B cell (primary cell): Measurements from ENCODE around the gene DDX24. TPM values are rescaled to one million over a fixed set of nuclear protein-coding genes. Genes with fewer than 3 reads are reported as not detected.

Source experiments
- ATAC-seq: fragments of 200-7000 bp; cut with Tn5 transposase; one replicate; pipeline ENCODE4 v1.10.0; 2021; ENCODE audit warnings: low read depth, mild to moderate bottlenecking, moderate number of reproducible peaks, moderate library complexity
- CTCF ChIA-PET: fragments of 350-600 bp; sonication (Branson Sonifier 250); formaldehyde crosslinking; loops from one replicate; lab custom pipeline; 2021; ENCODE audit warnings: antibody characterized with exemption, inconsistent platforms; lab: Charles Lee
- POLR2A ChIA-PET: fragments of 350-600 bp; sonication (Branson Sonifier 250); formaldehyde crosslinking; loops from one replicate; lab custom pipeline; 2021; ENCODE audit warnings: antibody characterized with exemption; lab: Charles Lee
- DNase-seq: peaks from one replicate; pipeline ENCODE4 v3.0.0; 2013
- H2AFZ ChIP-seq: 2 replicates; pipeline ENCODE4 v1.6.1; 2012; ENCODE audit warnings: mild to moderate bottlenecking, low read depth, low read length; ENCODE audit not compliant: insufficient read depth, poor library complexity, severe bottlenecking
- H3K27ac ChIP-seq, 2 donors: 1 replicate in 1 of 2; 2 replicates in 1 of 2; pipeline ENCODE4 v1.5.1; 2012 to 2013; ENCODE audit warnings: low read length in 2 of 2, mild to moderate bottlenecking in 2 of 2, moderate library complexity in 1 of 2
- H3K27me3 ChIP-seq, 4 experiments: fragments of 200-600 bp in 1 of 4; sonication (generic) in 1 of 4; replicated peaks in 1 of 4; 1 replicate in 2 of 4; 2 replicates in 2 of 4; pipeline versions ENCODE4 v1.6.1 to v1.7.0; 2013 to 2016; ENCODE audit warnings: low read length in 3 of 4, mild to moderate bottlenecking in 2 of 4, mixed read lengths in 1 of 4, moderate library complexity in 1 of 4; ENCODE audit not compliant: insufficient read depth in 4 of 4, control insufficient read depth in 3 of 4; ENCODE audit errors: control extremely low read depth in 1 of 4
- H3K36me3 ChIP-seq, 2 experiments: replicated peaks in 1 of 2; 1 replicate in 1 of 2; 2 replicates in 1 of 2; pipeline versions ENCODE4 v1.6.1 to v1.7.1; 2013; ENCODE audit warnings: low read length in 1 of 2; ENCODE audit not compliant: insufficient read depth in 2 of 2, control insufficient read depth in 1 of 2; ENCODE audit errors: control extremely low read depth in 1 of 2, extremely low read depth in 1 of 2
- H3K4me1 ChIP-seq, 2 donors: fragments of 200-600 bp in 1 of 2; sonication (generic) in 1 of 2; 1 replicate in 1 of 2; 2 replicates in 1 of 2; pipeline versions ENCODE4 v1.5.1 to v1.6.1; 2013 to 2017; ENCODE audit warnings: low read length in 2 of 2; ENCODE audit not compliant: control insufficient read depth in 2 of 2, insufficient read depth in 2 of 2
- H3K4me2 ChIP-seq: replicated peaks from 2 replicates; pipeline ENCODE3; 2012; ENCODE audit warnings: mild to moderate bottlenecking, low read depth, low read length; ENCODE audit not compliant: poor library complexity, severe bottlenecking
- H3K4me3 ChIP-seq, 5 experiments: fragments of 200-600 bp in 1 of 5; sonication (generic) in 1 of 5; 1 replicate in 3 of 5; 2 replicates in 2 of 5; pipeline versions ENCODE4 v1.5.1 to v1.7.0; 2011 to 2016; ENCODE audit warnings: low read length in 4 of 5, mild to moderate bottlenecking in 4 of 5, low read depth in 2 of 5, control low read depth in 1 of 5, moderate library complexity in 1 of 5; ENCODE audit not compliant: insufficient read depth in 1 of 5; ENCODE audit errors: control extremely low read depth in 1 of 5, extremely low read depth in 1 of 5
- H3K79me2 ChIP-seq: fragments of 200-600 bp; sonication (generic); one replicate; pipeline ENCODE4 v1.6.0; 2016; ENCODE audit warnings: low read length; ENCODE audit not compliant: control insufficient read depth, insufficient read depth
- H3K9ac ChIP-seq: fragments of 200-600 bp; sonication (generic); 2 replicates; pipeline ENCODE4 v1.6.1; 2017; ENCODE audit warnings: mild to moderate bottlenecking, low read length, moderate library complexity
- H3K9me3 ChIP-seq, 3 donors: one replicate each; pipeline versions ENCODE4 v1.6.1 to v1.7.1; 2013; ENCODE audit warnings: low read length in 2 of 3; ENCODE audit not compliant: control insufficient read depth in 2 of 3, insufficient read depth in 1 of 3; ENCODE audit errors: control extremely low read depth in 1 of 3
- H4K20me1 ChIP-seq: 2 replicates; pipeline ENCODE4 v1.6.0; 2012; ENCODE audit warnings: mild to moderate bottlenecking, low read length; ENCODE audit not compliant: insufficient read depth, control insufficient read depth, poor library complexity, severe bottlenecking
- H3K27ac Mint-ChIP-seq: one replicate; pipeline ENCODE4 v1.8.0; 2021; ENCODE audit warnings: mixed read lengths
- H3K27me3 Mint-ChIP-seq: one replicate; pipeline ENCODE4 v1.8.0; 2021; ENCODE audit warnings: mixed read lengths
- H3K4me1 Mint-ChIP-seq: one replicate; pipeline ENCODE4 v1.8.0; 2021; ENCODE audit warnings: mixed read lengths
- H3K4me3 Mint-ChIP-seq: one replicate; pipeline ENCODE4 v1.8.0; 2021; ENCODE audit warnings: mixed read lengths
- H3K9me3 Mint-ChIP-seq: one replicate; pipeline ENCODE4 v1.8.0; 2022; ENCODE audit warnings: mixed read lengths; ENCODE audit not compliant: insufficient read depth
- EZH2 ChIP-seq: IDR thresholded peaks from 2 replicates; pipeline ENCODE4 v1.6.1; 2012; ENCODE audit warnings: borderline replicate concordance, low read depth, mild to moderate bottlenecking, moderate library complexity, low read length; ENCODE audit not compliant: insufficient read depth, poor library complexity, severe bottlenecking
- WGBS: methylation state at CpG from one replicate; pipeline ENCODE4 v1.1.5; 2013; ENCODE audit warnings: missing lambda C conversion rate; ENCODE audit not compliant: insufficient coverage; 5-methylcytosine and 5-hydroxymethylcytosine counted together
- intact Hi-C: fragments of 100-400 bp; cut with micrococcal nuclease; formaldehyde crosslinking; loops from one replicate; pipeline ENCODE4 v1.10.0; 2022
- polyA plus RNA-seq: library from polyadenylated mRNA; depleted of rRNA; stranded (reverse); fragments of >200 nt; gene quantifications from 2 replicates; pipeline ENCODE4 v1.2.3, GENCODE V29; 2012
- total RNA-seq, 2 donors: library from RNA; stranded (reverse); fragments of 120-200 nt in 1 of 2; gene quantifications; 1 replicate in 1 of 2; 2 replicates in 1 of 2; pipeline versions ENCODE4 v1.2.3 to v1.2.4, GENCODE V29; 2013 to 2022
- TF ChIP-seq, protein P1 (sequence below): fragments of 200-600 bp; IDR thresholded peaks from one replicate; pipeline ENCODE4 v1.8.0; 2022; ENCODE audit warnings: antibody characterized with exemption, mild to moderate bottlenecking

DDX24 gene
- total and polyA plus RNA-seq, 2 donors (not counting 1 experiment from before 2014, with no cell fraction given): 145 to 211 TPM

DNA sequence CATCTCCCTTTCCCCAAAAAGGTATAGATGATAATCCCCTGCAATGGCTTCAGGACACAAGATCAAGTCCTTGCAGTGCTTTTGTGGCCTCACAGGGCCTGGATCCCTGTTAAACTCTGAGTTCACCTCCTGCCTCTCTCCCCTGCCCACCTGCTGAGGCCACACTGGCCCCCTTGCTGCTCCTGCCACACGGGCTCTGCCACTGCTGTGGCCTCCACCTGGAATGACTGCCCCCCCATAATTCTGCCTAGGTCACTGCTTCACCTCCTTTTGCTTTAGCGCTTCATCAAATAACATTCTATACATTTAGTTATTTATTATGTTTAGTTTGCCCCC is 28.9 kb upstream of the DDX24 start:
- intact Hi-C loops: no loop called here
- no peaks in the 10 kb centered on the region for H3K9me3 ChIP-seq
- 88% methylated on average over 1 of the region's 2 CpGs for WGBS
- DNase-seq (no peak), ATAC-seq (no peak)
- no peaks in the 10 kb centered on the region for H4K20me1 ChIP-seq
- no peak overlapping the region for H2AFZ ChIP-seq
- POLR2A ChIA-PET: no interaction called here
- no peak overlapping the region for H3K27ac ChIP-seq
- Mint-ChIP-seq H3K27me3 (peaks cover 9% of the 10 kb centered on the region), H3K4me3 (no peak overlapping the region), H3K9me3 (no peaks in the 10 kb centered on the region), H3K27ac (no peak overlapping the region), H3K4me1 (no peaks in the 10 kb centered on the region)
- no peaks in the 10 kb centered on the region for H3K27me3 ChIP-seq
- CTCF ChIA-PET: no interaction called here
- TF ChIP-seq, protein P1, sequence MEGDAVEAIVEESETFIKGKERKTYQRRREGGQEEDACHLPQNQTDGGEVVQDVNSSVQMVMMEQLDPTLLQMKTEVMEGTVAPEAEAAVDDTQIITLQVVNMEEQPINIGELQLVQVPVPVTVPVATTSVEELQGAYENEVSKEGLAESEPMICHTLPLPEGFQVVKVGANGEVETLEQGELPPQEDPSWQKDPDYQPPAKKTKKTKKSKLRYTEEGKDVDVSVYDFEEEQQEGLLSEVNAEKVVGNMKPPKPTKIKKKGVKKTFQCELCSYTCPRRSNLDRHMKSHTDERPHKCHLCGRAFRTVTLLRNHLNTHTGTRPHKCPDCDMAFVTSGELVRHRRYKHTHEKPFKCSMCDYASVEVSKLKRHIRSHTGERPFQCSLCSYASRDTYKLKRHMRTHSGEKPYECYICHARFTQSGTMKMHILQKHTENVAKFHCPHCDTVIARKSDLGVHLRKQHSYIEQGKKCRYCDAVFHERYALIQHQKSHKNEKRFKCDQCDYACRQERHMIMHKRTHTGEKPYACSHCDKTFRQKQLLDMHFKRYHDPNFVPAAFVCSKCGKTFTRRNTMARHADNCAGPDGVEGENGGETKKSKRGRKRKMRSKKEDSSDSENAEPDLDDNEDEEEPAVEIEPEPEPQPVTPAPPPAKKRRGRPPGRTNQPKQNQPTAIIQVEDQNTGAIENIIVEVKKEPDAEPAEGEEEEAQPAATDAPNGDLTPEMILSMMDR: no peak
- TF ChIP-seq EZH2: no peak
- H3K4me1 ChIP-seq: no peaks in the 10 kb centered on the region
- no peaks in the 10 kb centered on the region for H3K79me2 ChIP-seq
- H3K4me2 ChIP-seq: no peak overlapping the region
- no peak overlapping the region for H3K4me3 ChIP-seq
- H3K36me3 ChIP-seq: no peaks in the 10 kb centered on the region
- H3K9ac ChIP-seq: no peak overlapping the region

- H3K9me3 ChIP-seq: no peaks in the 10 kb centered on the region
- Mint-ChIP-seq H3K27me3 (no peaks in the 10 kb centered on the region), H3K4me1 (no peaks in the 10 kb centered on the region), H3K4me3 (no peak overlapping the region), H3K9me3 (no peaks in the 10 kb centered on the region), H3K27ac (no peak overlapping the region)
- no peaks in the 10 kb centered on the region for H3K27me3 ChIP-seq
- H3K27ac ChIP-seq: no peak overlapping the region
- ChIA-PET POLR2A (no interaction called here), CTCF (interaction anchor here (1.3 kb wide), 1 partner anchor 32 kb away, joined by 4 read pairs; no protein-coding TSS in a partner anchor)
- no peaks in the 10 kb centered on the region for H3K4me1 ChIP-seq
- H4K20me1 ChIP-seq: no peaks in the 10 kb centered on the region
- H3K36me3 ChIP-seq: no peaks in the 10 kb centered on the region
- TF ChIP-seq, protein P1: no peak
- TF ChIP-seq EZH2: no peak
- H2AFZ ChIP-seq: no peak overlapping the region
- H3K4me2 ChIP-seq: no peak overlapping the region
- 88% methylated on average over 5 of the region's 10 CpGs for WGBS
- no peak for ATAC-seq
- H3K4me3 ChIP-seq: no peak overlapping the region
- no peaks in the 10 kb centered on the region for H3K79me2 ChIP-seq
- intact Hi-C loops: no loop called here
- no peak overlapping the region for H3K9ac ChIP-seq
- DNase-seq: no peak
Observed at GRCh38 chr14:94104731-94105130, 23.7 kb upstream of the DDX24 start.
